ENCODE results near the gene TAB2. TPM values are rescaled to one million over a fixed set of nuclear protein-coding genes. Genes with fewer than 3 reads are reported as not detected.
"Not testable (repeated sequence)": the region's sequence is repeated elsewhere in the genome, so short reads cannot be mapped to it uniquely, and the experiment has no call there.

The TAB2 gene
- total RNA-seq, 1 experiment from 2014 or later: 56.2 TPM

DNA sequence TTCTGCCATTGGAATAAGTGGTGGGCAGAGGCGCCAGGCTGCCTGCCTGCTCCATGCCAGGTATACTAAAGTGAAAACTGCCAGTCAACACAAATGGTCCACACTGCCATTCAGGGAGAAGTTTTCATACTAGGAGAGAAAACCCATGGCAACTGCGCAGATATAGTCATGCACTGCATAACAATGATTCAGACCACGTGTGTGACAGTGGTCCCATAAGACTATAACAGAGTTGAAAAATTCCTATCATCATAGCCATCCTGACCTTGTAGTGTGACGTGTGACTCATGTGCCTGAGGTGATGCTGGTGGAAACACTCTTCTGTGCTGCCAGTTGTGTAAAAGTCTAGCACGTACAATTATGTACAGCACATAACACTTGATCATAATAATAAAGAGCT is 142.2 kb downstream of the TAB2 start:
- Histone ChIP-seq H3K27ac (ENCODE audit: insufficient read length, low read depth, low read length) (no peak overlapping the region), H3K23me2 (ENCODE audit: insufficient read length, low read depth, low read length, poor library complexity, severe bottlenecking) (no peaks in the 10 kb centered on the region), H4K5ac (ENCODE audit: insufficient read length, low read depth, low read length) (no peak overlapping the region), H3K4ac (ENCODE audit: low read depth, low read length) (no peak overlapping the region), H4K91ac (ENCODE audit: insufficient read length, low read depth, low read length) (no peak overlapping the region), H3K56ac (ENCODE audit: insufficient read length, low read depth, low read length) (no peak overlapping the region), H3K9me3 (ENCODE audit: control insufficient read depth, low read depth, low read length) (no peaks in the 10 kb centered on the region), H2BK15ac (ENCODE audit: low read depth, low read length) (no peak overlapping the region), H3T11ph (ENCODE audit: low read length) (no peak overlapping the region), H3K9ac (ENCODE audit: extremely low read depth, insufficient read length, low read length) (no peak overlapping the region), H3K23ac (ENCODE audit: insufficient read length, low read depth, low read length) (no peak overlapping the region), H4K20me1 (ENCODE audit: control insufficient read depth, insufficient read depth, insufficient read length) (no peaks in the 10 kb centered on the region), H2AK5ac (ENCODE audit: insufficient read length, low read length) (no peak overlapping the region), H4K8ac (replicated peaks; ENCODE audit: insufficient read length, low read depth, low read length) (no peak overlapping the region), H3K4me1 (ENCODE audit: insufficient read depth, low read length) (no peaks in the 10 kb centered on the region), H2BK120ac (ENCODE audit: low read depth, low read length, poor library complexity, severe bottlenecking) (no peak overlapping the region), H3K79me1 (ENCODE audit: insufficient read depth, low read depth, low read length, poor library complexity, severe bottlenecking) (no peaks in the 10 kb centered on the region), H3K27me3 (ENCODE audit: insufficient read depth, low read length) (no peaks in the 10 kb centered on the region; the same call in 1 of the 2 replicates), H3K18ac (ENCODE audit: insufficient read length, low read depth, low read length) (no peak overlapping the region), H3K4me2 (ENCODE audit: insufficient read depth, insufficient read length, low read length) (no peak overlapping the region), H3K14ac (ENCODE audit: insufficient read depth, low read length) (no peak overlapping the region), H3K79me2 (ENCODE audit: insufficient read depth, low read length) (no peaks in the 10 kb centered on the region), H2BK12ac (ENCODE audit: insufficient read length, low read depth, low read length) (no peak overlapping the region), H2BK5ac (ENCODE audit: insufficient read length, low read length) (no peak overlapping the region), H2BK20ac (ENCODE audit: low read depth, low read length, poor library complexity, severe bottlenecking) (no peak overlapping the region), H2AFZ (ENCODE audit: low read length) (no peak overlapping the region)
- no peak overlapping the region for H3K27ac Mint-ChIP-seq
- H3K9me3 Mint-ChIP-seq: no peaks in the 10 kb centered on the region
- WGBS (ENCODE audit: extremely low coverage, insufficient read length, low lambda C conversion rate): no CpG with 5 or more reads among the region's 5 CpGs
- H3K27me3 Mint-ChIP-seq (ENCODE audit: low read depth): peaks cover 18% of the 10 kb centered on the region
- TF ChIP-seq, protein P1, sequence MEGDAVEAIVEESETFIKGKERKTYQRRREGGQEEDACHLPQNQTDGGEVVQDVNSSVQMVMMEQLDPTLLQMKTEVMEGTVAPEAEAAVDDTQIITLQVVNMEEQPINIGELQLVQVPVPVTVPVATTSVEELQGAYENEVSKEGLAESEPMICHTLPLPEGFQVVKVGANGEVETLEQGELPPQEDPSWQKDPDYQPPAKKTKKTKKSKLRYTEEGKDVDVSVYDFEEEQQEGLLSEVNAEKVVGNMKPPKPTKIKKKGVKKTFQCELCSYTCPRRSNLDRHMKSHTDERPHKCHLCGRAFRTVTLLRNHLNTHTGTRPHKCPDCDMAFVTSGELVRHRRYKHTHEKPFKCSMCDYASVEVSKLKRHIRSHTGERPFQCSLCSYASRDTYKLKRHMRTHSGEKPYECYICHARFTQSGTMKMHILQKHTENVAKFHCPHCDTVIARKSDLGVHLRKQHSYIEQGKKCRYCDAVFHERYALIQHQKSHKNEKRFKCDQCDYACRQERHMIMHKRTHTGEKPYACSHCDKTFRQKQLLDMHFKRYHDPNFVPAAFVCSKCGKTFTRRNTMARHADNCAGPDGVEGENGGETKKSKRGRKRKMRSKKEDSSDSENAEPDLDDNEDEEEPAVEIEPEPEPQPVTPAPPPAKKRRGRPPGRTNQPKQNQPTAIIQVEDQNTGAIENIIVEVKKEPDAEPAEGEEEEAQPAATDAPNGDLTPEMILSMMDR (conservative IDR thresholded peaks at IDR 0.05): no peak
- H3K4me1 Mint-ChIP-seq: no peaks in the 10 kb centered on the region
- H3K4me3 Mint-ChIP-seq: no peak overlapping the region
- no peak for DNase-seq
- H3K36me3 Mint-ChIP-seq (ENCODE audit: insufficient read depth in 1 of 3, low read depth in 3 of 3): no peaks in the 10 kb centered on the region

DNA sequence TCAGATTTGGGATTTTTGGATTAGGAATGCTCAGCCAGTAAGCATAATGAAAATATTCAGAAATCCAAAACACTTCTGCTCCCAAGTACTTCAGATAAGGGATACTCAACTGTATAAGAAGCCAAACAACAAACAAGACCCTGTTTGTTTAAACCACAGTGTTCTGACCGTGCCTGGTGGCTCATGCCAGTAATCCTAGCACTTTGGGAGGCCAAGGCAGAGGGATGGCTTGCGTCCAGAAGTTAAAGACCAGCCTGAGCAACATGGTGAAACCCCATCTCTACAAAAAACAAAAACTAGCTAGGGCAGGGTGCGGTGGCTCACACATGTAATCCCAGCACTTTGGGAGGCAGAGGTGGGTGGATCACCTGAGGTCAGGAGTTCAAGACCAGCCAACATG is 142.7 kb downstream of the TAB2 start:
- H3K36me3 Mint-ChIP-seq (ENCODE audit: insufficient read depth in 1 of 3, low read depth in 3 of 3); H3K27ac Mint-ChIP-seq; H3K79me1 ChIP-seq (ENCODE audit: insufficient read depth, low read depth, low read length, poor library complexity, severe bottlenecking): not testable (repeated sequence)

More for the DNA sequence above, 142.7 kb downstream of the TAB2 start:
- not testable (repeated sequence) for H3K9me3 ChIP-seq (ENCODE audit: control insufficient read depth, low read depth, low read length); H4K8ac ChIP-seq (replicated peaks; ENCODE audit: insufficient read length, low read depth, low read length); H3K27ac ChIP-seq (ENCODE audit: insufficient read length, low read depth, low read length); H3K4ac ChIP-seq (ENCODE audit: low read depth, low read length); H2BK5ac ChIP-seq (ENCODE audit: insufficient read length, low read length); H4K20me1 ChIP-seq (ENCODE audit: control insufficient read depth, insufficient read depth, insufficient read length); H3K4me2 ChIP-seq (ENCODE audit: insufficient read depth, insufficient read length, low read length); DNase-seq; H3K9ac ChIP-seq (ENCODE audit: extremely low read depth, insufficient read length, low read length); H3K14ac ChIP-seq (ENCODE audit: insufficient read depth, low read length); H2BK20ac ChIP-seq (ENCODE audit: low read depth, low read length, poor library complexity, severe bottlenecking); H3K56ac ChIP-seq (ENCODE audit: insufficient read length, low read depth, low read length); H3K27me3 ChIP-seq (ENCODE audit: insufficient read depth, low read length); H2BK120ac ChIP-seq (ENCODE audit: low read depth, low read length, poor library complexity, severe bottlenecking); H3K4me1 ChIP-seq (ENCODE audit: insufficient read depth, low read length); H4K5ac ChIP-seq (ENCODE audit: insufficient read length, low read depth, low read length); H3K23ac ChIP-seq (ENCODE audit: insufficient read length, low read depth, low read length); H2BK12ac ChIP-seq (ENCODE audit: insufficient read length, low read depth, low read length); H2BK15ac ChIP-seq (ENCODE audit: low read depth, low read length); H3T11ph ChIP-seq (ENCODE audit: low read length); H2AK5ac ChIP-seq (ENCODE audit: insufficient read length, low read length); H3K4me1 Mint-ChIP-seq; H4K91ac ChIP-seq (ENCODE audit: insufficient read length, low read depth, low read length); H2AFZ ChIP-seq (ENCODE audit: low read length); H3K9me3 Mint-ChIP-seq; H3K18ac ChIP-seq (ENCODE audit: insufficient read length, low read depth, low read length); H3K23me2 ChIP-seq (ENCODE audit: insufficient read length, low read depth, low read length, poor library complexity, severe bottlenecking); H3K4me3 Mint-ChIP-seq; H3K79me2 ChIP-seq (ENCODE audit: insufficient read depth, low read length)
- peaks cover 20% of the 10 kb centered on the region for H3K27me3 Mint-ChIP-seq (ENCODE audit: low read depth)
- WGBS (ENCODE audit: extremely low coverage, insufficient read length, low lambda C conversion rate): no CpG with 5 or more reads among the region's 3 CpGs
